22Rv1 (cell line): ENCODE data around the gene C19orf44.

ENCODE experiments used
- H3K27ac ChIP-seq: fragments of 450-650 bp; 2 replicates; pipeline ENCODE4 v1.5.1; 2017
- ZFX ChIP-seq: fragments of 450-650 bp; IDR thresholded peaks from 2 replicates; pipeline ENCODE4 v1.6.1; 2017; ENCODE audit warnings: antibody characterized with exemption, borderline replicate concordance
- TF ChIP-seq, protein P1 (sequence below): fragments of 450-650 bp; IDR thresholded peaks from 2 replicates; pipeline ENCODE4 v1.5.1; 2017; ENCODE audit warnings: mild to moderate bottlenecking

Gene C19orf44

GRCh38 chr19:16518483-16519229 is 22.5 kb downstream of the C19orf44 start:
- no peak overlapping the region for H3K27ac ChIP-seq
- no peak for TF ChIP-seq ZFX
- TF ChIP-seq, protein P1, sequence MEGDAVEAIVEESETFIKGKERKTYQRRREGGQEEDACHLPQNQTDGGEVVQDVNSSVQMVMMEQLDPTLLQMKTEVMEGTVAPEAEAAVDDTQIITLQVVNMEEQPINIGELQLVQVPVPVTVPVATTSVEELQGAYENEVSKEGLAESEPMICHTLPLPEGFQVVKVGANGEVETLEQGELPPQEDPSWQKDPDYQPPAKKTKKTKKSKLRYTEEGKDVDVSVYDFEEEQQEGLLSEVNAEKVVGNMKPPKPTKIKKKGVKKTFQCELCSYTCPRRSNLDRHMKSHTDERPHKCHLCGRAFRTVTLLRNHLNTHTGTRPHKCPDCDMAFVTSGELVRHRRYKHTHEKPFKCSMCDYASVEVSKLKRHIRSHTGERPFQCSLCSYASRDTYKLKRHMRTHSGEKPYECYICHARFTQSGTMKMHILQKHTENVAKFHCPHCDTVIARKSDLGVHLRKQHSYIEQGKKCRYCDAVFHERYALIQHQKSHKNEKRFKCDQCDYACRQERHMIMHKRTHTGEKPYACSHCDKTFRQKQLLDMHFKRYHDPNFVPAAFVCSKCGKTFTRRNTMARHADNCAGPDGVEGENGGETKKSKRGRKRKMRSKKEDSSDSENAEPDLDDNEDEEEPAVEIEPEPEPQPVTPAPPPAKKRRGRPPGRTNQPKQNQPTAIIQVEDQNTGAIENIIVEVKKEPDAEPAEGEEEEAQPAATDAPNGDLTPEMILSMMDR: peak; percentile 23

- no peak overlapping the region for H3K27ac ChIP-seq
- no peak for TF ChIP-seq ZFX
- TF ChIP-seq, protein P1: no peak
These were observed 23.1 kb downstream of the C19orf44 start for GRCh38 chr19:16519230-16519687.

- TF ChIP-seq, protein P1: no peak
- TF ChIP-seq ZFX: no peak
- H3K27ac ChIP-seq: no peak overlapping the region
These were observed 24.1 kb downstream of the C19orf44 start for GRCh38 chr19:16520074-16520973.

GRCh38 chr19:16520986-16521624 is 24.9 kb downstream of the C19orf44 start:
- no peak for TF ChIP-seq ZFX
- TF ChIP-seq, protein P1: no peak
- no peak overlapping the region for H3K27ac ChIP-seq

DNA sequence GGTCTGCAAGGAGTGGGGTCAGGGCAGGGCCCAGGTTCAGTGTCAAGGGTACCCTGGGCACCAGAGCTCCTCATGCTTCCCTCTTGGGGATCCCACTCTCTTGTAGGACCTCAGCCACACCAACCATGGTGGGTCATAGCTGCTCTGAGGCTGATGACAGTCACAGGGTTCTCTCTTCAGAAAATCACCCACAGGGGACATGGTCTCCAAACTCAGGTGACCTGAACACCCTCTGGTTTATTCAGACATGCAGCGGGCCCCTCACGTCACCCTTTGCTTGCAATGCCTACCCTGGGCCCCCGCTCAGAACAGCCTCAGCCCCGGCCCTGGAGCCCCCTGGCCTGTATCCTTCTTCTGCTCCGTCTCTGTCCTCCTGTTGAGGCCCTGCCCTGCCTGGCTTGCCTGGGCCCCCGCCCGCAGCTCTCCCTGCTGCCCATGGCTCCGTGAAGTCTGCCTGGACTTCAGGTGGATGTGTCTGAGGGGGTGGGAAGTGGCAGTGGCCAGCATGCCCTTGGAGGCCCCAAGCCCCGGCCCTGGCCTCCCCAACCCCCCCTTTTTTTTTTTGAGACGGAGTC is 25.6 kb downstream of the C19orf44 start:
- TF ChIP-seq, protein P1: no peak
- no peak for TF ChIP-seq ZFX

GRCh38 chr19:16522559-16523377 is 26.6 kb downstream of the C19orf44 start:
- no peak overlapping the region for H3K27ac ChIP-seq
- TF ChIP-seq, protein P1: no peak
- no peak for TF ChIP-seq ZFX

More for the DNA sequence above, 25.6 kb downstream of the C19orf44 start:
- no peak overlapping the region for H3K27ac ChIP-seq
